DMS153 (cell line): ENCODE data around the gene RYR2.
"Not testable (repeated sequence)": the region's sequence is repeated elsewhere in the genome, so short reads cannot be mapped to it uniquely, and the experiment has no call there.

Source experiments
- DNase-seq: peaks from one replicate; lab custom pipeline; 2025; lab: John Stamatoyannopoulos, UW

Gene RYR2

DNA sequence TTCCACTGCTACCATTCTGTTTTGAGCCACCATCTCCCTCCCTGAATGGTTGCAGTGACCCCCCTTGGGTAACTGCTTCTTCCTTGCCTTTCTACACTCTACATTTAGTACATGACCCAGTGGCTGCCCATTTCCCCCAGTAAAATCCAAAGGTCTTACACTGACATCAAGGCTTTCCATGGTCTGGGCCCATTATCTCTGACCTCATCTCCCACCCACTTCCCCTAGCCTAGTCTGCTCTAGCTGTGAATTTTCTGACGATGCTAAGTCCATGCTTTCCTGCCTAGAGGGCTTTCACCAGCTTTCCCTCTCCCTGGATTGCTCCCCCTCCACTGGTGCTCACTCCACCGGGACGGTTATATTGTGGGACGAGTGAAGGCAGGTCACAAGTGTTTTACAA, 219.2 kb downstream of the RYR2 start:
- DNase-seq = no peak

- DNase-seq = no peak
Measured at GRCh38 chr1:237267743-237268142, 225.8 kb downstream of the RYR2 start.

- DNase-seq = no peak
Measured at GRCh38 chr1:237269938-237270337, 228.0 kb downstream of the RYR2 start.

- no peak for DNase-seq
Measured at GRCh38 chr1:237270353-237270752, 228.4 kb downstream of the RYR2 start.

DNA sequence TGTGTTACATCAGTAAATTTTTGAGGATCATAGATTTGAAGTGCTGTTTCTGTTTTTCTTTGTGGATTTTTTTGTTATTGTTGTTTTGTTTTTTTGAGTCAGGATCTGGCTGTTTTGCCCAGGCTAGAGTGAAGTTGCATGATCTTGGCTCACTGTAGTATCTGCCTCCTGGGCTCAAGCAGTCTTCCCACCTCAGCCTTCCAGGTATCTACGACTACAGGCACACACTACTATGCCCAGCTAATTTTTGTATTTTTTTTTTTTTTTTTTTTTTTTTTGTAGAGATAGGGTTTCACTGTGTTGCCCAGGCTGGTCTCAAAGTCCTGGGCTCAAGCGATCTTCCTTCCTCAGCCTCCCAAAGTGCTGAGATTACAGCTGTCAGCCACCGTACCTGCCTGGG, 236.0 kb downstream of the RYR2 start:
- DNase-seq = not testable (repeated sequence)

DNA sequence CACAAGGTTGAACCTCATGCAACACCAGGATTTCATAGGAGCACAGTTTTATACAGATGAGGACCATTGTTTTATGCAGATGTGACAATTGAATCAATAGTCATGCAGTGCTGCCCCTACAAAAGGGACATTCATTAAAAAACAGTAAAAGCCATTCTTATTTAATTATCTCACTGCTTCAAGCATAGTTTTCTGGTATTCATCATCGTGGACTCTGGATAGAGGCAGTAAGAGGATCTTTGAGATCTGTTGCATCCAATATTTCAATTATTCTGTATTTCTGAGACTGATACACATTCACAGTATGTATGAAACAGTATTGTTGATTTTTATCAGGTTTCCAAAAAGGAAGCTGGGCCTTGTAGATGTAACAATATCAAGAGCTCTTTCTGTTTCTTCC, 237.6 kb downstream of the RYR2 start:
- DNase-seq = no peak

DNA sequence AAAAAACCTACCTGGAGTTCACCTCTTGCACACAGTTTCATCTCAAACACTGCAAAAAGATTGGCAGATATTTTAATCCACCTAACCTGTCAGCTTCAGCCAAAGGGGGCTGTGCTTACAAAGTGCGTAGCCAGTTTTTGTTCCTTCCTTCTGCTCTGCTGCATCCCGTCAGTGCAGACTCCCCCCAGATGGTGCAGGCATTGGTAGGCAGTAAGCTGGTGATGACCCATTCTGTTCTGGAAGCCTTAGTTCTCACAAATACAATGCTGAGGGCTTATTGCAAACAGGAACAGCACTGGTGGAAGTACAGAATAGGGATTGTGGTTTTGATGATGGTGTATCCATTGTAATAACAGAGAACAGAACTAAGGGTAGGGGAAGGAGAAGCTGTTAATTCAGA, 239.5 kb downstream of the RYR2 start:
- no peak for DNase-seq

DNA sequence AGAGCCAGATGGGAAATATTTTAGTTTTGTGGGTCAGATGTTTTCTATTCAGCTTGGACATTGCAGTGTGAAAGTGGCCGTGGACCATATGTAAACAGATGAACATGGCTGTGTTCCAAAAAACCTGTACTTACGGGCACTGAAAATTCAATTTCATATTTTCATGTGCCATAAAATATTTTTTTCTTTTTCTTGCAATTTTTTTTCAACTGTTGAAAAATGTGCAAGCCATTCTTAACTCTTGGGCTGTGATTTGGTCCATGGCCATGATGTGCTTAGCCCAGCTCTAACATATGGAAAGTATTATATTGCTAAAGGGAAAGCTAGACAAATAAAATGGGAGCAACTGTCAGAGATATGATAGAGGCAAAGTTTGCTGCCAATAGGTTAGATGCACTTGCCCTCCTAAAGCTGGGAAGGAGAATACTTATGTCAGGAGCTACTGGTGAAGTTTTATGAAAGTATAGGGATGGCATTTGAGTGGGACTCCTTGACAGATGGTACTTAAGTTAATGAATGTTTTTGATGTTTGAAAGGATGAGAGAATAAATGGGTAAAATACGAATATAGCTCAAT, 240.3 kb downstream of the RYR2 start:
- no peak for DNase-seq

- no peak for DNase-seq
Measured at GRCh38 chr1:237287876-237288521, 246.0 kb downstream of the RYR2 start.

DNA sequence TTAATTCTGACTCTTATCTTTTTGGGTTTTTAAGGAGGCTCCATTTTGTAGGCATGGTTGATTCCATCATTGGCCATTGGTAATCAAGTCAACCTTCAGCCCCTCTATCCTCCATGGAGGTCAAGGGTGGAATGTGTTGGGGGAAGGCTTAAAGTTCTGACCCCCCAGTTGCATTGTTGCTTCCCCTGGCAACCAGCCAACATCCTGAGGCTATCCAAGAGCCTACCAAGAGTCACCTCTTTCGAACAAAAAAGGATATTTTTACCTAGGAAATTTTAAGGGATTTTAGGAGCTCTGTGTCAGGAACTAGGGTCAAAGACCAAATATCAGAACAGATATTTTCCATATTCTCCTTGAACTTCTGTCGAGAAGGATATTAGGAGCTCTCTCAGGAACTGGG, 251.8 kb downstream of the RYR2 start:
- DNase-seq = no peak

DNA sequence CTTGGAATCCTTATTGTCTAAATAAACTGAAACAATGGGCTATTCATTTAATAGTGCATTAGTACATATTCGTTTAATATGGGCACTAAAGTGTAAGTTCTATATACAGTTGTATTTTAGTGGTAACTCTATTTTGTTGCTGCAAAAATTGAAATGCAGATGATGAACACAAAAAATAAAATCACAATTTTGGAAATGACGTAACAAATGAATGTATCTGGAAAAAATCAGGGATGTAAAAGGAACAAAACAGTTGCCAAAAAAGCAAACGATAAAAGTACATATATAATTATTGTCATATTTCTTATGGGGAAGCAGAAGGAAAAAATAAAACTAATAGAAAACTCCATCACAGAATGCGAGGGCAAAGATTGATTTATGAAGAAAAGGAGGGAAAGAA, 254.9 kb downstream of the RYR2 start:
- no peak for DNase-seq

DNA sequence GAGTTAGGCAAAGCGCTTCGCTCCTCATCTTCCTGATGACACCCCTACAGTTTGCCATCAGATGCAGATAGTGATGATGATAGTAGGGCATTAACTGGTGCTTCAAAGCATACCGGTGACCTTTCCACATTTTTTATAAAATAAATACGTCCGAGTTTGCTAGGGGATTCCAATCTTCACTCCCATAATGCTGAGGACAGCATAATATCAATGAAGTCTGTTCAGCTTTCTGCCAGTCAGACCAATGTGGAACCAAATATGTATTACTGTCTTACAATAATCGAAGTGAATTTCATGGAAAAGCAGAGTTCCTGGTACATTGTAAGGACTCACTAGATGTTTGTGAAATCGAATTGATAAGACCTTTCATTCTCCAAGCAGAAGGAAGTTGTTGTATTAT, 258.7 kb downstream of the RYR2 start:
- no peak for DNase-seq

DNA sequence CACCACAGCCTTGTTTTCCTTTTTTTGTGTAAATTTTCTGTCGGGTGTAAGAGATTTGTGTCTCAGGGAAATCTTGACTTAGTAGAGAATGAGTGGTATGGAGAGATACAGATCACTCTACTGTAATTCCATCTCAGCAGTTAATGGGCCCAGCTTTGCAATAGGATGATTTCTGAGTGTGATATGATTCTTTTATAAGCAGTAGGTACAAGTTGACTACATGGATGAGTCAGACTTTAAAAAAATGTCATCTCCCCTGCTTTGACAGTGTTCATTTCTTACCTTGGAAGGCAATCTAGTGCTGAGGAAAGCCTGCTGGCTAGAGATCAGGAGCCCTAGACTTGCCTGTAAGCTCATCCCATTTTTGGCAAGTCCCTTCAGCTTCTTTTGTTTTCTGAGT, 261.9 kb downstream of the RYR2 start:
- DNase-seq = no peak

DNA sequence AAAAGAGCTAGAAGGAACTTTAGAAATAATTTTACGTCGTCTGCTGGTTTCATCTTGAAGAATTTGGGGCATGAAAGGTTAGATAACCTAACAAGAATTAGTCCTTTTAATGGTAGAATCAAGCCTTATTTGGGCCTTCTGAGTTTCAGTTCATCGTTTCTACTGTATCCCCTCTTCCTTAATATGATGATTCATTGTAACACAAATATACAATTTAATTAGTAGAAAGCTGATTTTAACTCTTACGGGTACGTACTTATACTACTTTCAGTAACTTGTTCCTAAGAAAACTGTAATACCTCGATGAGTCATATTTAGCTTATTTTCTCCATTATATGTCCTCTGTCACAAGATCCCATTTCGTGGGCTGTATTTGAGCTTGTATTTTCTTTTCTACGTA, 264.7 kb downstream of the RYR2 start:
- DNase-seq = no peak

- no peak for DNase-seq
Measured at GRCh38 chr1:237309595-237310118, 267.7 kb downstream of the RYR2 start.

DNA sequence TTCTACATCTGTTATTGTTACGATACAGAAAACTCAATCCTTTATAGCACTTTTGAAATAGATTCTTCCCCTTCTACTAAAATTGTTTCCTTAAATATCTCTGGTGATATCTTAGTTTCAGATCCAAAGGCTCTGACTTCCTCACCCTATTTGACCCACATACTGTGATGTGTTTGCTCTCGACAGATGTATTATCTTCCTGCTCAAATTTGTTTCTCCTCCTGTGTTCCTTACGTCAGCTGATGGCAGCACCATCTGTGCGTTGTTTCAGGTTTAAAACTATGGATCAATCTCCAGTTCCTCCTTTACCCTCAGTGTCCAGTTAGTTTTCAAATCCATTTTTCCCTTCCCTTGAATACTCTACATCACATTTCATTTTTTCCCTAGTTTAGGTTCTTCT, 274.4 kb downstream of the RYR2 start:
- no peak for DNase-seq

DNA sequence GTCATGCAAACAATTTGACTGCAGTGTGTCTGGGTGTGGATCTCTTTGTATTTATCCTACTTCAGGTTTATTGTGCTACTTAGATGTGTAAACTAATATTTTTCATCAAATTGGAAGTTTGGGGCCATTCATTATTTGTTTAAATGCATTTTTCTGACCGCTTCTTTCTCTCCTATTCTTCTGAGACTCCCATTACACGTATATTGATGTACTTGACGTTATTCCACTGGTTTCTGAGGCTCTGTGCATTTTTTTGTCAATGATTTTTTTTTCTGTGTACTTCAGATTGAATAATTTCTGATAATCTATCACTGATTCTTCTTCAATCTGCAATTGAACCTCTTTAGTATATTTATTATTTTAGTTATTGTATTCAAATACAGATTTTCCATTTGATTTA, 276.8 kb downstream of the RYR2 start:
- no peak for DNase-seq

DNA sequence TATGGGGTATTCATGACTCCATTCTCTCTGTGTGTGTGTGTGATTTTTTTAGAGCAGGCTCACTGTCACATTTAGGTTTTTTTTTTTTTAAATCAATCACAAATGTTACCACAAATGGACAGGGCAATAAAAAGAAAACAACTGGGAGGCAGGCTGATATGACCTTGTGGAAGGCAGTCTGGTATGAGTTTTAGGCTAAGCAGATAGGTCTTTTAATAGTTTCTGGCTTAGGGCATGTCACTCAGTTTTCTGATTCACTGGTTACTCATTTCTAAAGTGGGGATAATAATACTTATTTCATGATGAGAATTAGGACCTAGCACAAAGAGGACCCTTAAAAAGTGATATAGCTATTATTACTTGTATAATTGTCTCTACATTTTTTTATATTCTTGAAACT, 278.9 kb downstream of the RYR2 start:
- no peak for DNase-seq

GRCh38 chr1:237324226-237324625, 282.2 kb downstream of the RYR2 start:
- DNase-seq = no peak

DNA sequence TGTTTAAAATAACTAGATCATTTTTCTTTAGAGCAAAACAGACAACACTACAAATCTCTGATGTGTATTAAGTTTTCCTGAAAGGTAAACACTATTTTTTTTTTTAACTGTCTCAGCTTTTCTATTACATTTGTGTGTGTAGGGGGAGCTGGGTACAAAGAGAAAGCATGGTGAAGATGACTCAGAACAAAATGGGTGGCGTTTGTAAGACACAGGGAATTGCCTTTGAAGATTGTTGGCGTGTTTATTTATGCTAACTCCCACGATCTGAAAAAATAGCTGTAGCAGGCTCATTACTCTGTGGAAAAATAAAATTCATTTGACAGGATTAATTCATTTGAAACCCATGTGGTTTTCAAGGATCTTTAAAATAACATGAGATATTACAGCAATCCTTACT, 285.1 kb downstream of the RYR2 start:
- no peak for DNase-seq

DNA sequence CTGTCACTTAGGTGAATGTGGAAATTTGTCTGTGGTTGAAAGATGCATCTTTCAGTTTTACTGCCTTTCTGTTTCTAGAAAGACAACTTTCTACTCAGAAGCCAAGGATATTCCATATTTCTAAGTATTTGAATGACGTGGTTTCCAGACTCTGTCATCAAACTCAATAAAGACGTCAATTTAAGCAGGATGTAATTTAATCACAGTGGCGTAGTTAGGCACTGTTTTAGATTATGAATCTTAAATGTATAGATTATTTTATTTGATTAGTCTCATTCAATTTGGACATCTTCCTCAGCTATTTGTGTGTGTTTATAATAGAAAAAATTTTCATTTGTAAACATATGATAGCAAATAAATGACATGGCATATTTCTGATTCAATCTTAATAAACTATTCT, 298.9 kb downstream of the RYR2 start:
- no peak for DNase-seq

GRCh38 chr1:237341391-237341790, 299.4 kb downstream of the RYR2 start:
- no peak for DNase-seq

- DNase-seq = no peak
Measured at GRCh38 chr1:237342730-237343129, 300.7 kb downstream of the RYR2 start.

DNA sequence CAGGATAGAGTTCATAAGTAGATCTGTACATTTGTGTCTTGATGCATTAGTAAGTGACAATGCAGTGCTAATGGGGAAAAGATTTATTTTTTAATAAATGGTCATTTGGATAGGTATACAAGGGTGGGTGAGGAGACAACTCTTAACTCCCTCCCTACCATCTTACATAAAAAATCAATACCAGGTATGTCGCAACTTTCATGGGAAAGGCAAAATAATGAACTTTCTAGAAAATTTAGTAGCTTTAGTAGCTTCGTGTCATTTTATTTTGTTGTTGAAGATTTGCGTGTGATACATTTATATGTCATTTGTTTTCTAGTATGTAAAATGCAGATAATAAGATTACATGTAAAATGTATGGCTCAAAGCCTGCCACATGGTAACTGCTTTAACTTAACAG, 310.8 kb downstream of the RYR2 start:
- no peak for DNase-seq
